Keratinocyte (primary cell): ENCODE data around the gene HPCAL4. TPM values are rescaled to one million over a fixed set of nuclear protein-coding genes. Genes with fewer than 3 reads are reported as not detected.
A peak's percentile ranks its signal among the peaks of the same experiment; 100 is the strongest.

ENCODE experiments used
- DNase-seq: peaks from one replicate; pipeline ENCODE4 v3.0.0-alpha.2; 2011; ENCODE audit warnings: low read depth, missing footprints, low spot score
- FAIRE-seq: peaks from 2 replicates; lab custom pipeline; 2011; peaks lifted over from hg19 to GRCh38; lab: Jason Lieb, UNC
- H2AFZ ChIP-seq: 2 replicates; pipeline ENCODE4 v1.6.0; 2012; ENCODE audit warnings: low read length, control low read depth, inconsistent platforms; ENCODE audit not compliant: control insufficient read depth
- H3K27ac ChIP-seq: 2 replicates; pipeline ENCODE4 v1.5.1; 2011; ENCODE audit warnings: low read length; ENCODE audit not compliant: control insufficient read depth, insufficient read depth
- H3K27me3 ChIP-seq: 3 replicates; pipeline ENCODE4 v1.6.0; 2011; ENCODE audit warnings: low read length; ENCODE audit not compliant: control insufficient read depth, insufficient read depth; ENCODE audit errors: extremely low read depth
- H3K36me3 ChIP-seq, 2 experiments: 2 replicates in 1 of 2; 3 replicates in 1 of 2; pipeline ENCODE4 v1.5.1; 2011; ENCODE audit warnings: low read length in 2 of 2, mild to moderate bottlenecking in 1 of 2; ENCODE audit not compliant: control insufficient read depth in 2 of 2, insufficient read depth in 2 of 2; ENCODE audit errors: extremely low read depth in 1 of 2
- H3K4me1 ChIP-seq: 3 replicates; pipeline ENCODE4 v1.5.1; 2011; ENCODE audit warnings: low read length; ENCODE audit not compliant: control insufficient read depth, insufficient read depth; ENCODE audit errors: extremely low read depth
- H3K4me2 ChIP-seq: 3 replicates; pipeline ENCODE4 v1.6.0; 2011; ENCODE audit warnings: low read depth, low read length; ENCODE audit not compliant: control insufficient read depth, insufficient read depth; ENCODE audit errors: extremely low read depth
- H3K4me3 ChIP-seq, 3 experiments: fragments of 200-600 bp in 1 of 3; sonication (generic) in 1 of 3; 2 replicates in 2 of 3; 3 replicates in 1 of 3; pipeline ENCODE4 v1.5.1; 2011 to 2016; ENCODE audit warnings: low read length in 3 of 3, mild to moderate bottlenecking in 3 of 3, control low read depth in 2 of 3, inconsistent platforms in 1 of 3, low read depth in 1 of 3, mixed read lengths in 1 of 3, mixed run types in 1 of 3, moderate library complexity in 1 of 3; ENCODE audit not compliant: control insufficient read depth in 2 of 3, insufficient read depth in 2 of 3; ENCODE audit errors: extremely low read depth in 1 of 3
- H3K79me2 ChIP-seq: 2 replicates; pipeline ENCODE4 v1.6.0; 2012; ENCODE audit warnings: low read length; ENCODE audit not compliant: control insufficient read depth, insufficient read depth
- H3K9ac ChIP-seq: 3 replicates; pipeline ENCODE4 v1.6.0; 2011; ENCODE audit warnings: low read length; ENCODE audit not compliant: control insufficient read depth, insufficient read depth; ENCODE audit errors: extremely low read depth
- H3K9me1 ChIP-seq: 3 replicates; pipeline ENCODE4 v1.6.0; 2011; ENCODE audit warnings: low read length; ENCODE audit not compliant: control insufficient read depth, insufficient read depth; ENCODE audit errors: extremely low read depth
- H3K9me3 ChIP-seq: 2 replicates; pipeline ENCODE4 v1.5.1; 2012; ENCODE audit warnings: low read depth, low read length; ENCODE audit not compliant: control insufficient read depth
- H4K20me1 ChIP-seq: 3 replicates; pipeline ENCODE4 v1.6.0; 2011; ENCODE audit warnings: low read length; ENCODE audit not compliant: control insufficient read depth, insufficient read depth; ENCODE audit errors: extremely low read depth
- CTCF ChIP-seq, 3 experiments: IDR thresholded peaks in 1 of 3; conservative IDR thresholded peaks in 1 of 3; optimal IDR thresholded peaks in 1 of 3; 2 replicates in 2 of 3; 3 replicates in 1 of 3; pipeline versions ENCODE3 to v1.5.1; 2011; ENCODE audit warnings: low read length in 3 of 3, mild to moderate bottlenecking in 3 of 3, moderate library complexity in 2 of 3, control low read depth in 1 of 3, inconsistent platforms in 1 of 3; ENCODE audit not compliant: insufficient read depth in 2 of 3; ENCODE audit errors: extremely low read depth in 1 of 3
- EZH2 ChIP-seq: IDR thresholded peaks from one replicate; pipeline ENCODE4 v1.6.1; 2012; ENCODE audit warnings: inconsistent platforms, mild to moderate bottlenecking, low read length, moderate library complexity
- dilution Hi-C: fragments of 300-500 bp; cut with MboI; formaldehyde crosslinking; loops from one replicate; pipeline ENCODE4 v1.7.0; 2020; ENCODE audit warnings: low sequenced_read_pairs; ENCODE audit not compliant: extremely low pct_ligation_motif_present
- polyA minus RNA-seq, 3 experiments: library from RNA; depleted of rRNA, polyadenylated mRNA; stranded (reverse); fragments of >200 nt; gene quantifications; 1 replicate in 1 of 3; 2 replicates in 1 of 3; 3 replicates in 1 of 3; pipeline ENCODE4 v1.2.3, GENCODE V29; 2011
- polyA plus RNA-seq, 5 experiments: library from polyadenylated mRNA; depleted of rRNA in 3 of 5; stranded (reverse) in 3 of 5; stranded (forward) in 1 of 5; unstranded in 1 of 5; fragments of >200 nt; gene quantifications; 1 replicate in 1 of 5; 2 replicates in 3 of 5; 3 replicates in 1 of 5; pipeline versions ENCODE4 v1.2.1 to v1.2.3, GENCODE V29; 2011 to 2012; ENCODE audit warnings: missing spikeins in 2 of 5, low read depth in 1 of 5, low replicate concordance in 1 of 5

The HPCAL4 gene
- polyA plus RNA-seq (not detected in 3 replicates), polyA minus RNA-seq (not detected in 3 replicates)
- not detected for polyA plus RNA-seq (2011; ENCODE audit: low read depth)
- not detected in 2 replicates for polyA plus RNA-seq (2011; cell fraction: cytosol; rRNA removed)
- not detected in 2 replicates for polyA plus RNA-seq (2011; cell fraction: nucleus; rRNA removed)
- not detected in 2 replicates for polyA plus RNA-seq (2012; ENCODE audit: low replicate concordance)
- polyA minus RNA-seq (2011; cell fraction: cytosol; rRNA and poly(A)+ RNA removed) = not detected
- polyA minus RNA-seq (2011; cell fraction: nucleus; rRNA and poly(A)+ RNA removed) = not detected in 2 replicates

- no peak within 1 kb of the TSS for H2AFZ ChIP-seq
- dilution Hi-C loops = no loop called here
These were observed at the start of gene HPCAL4 for GRCh38 chr1:39691383-39692151. Gene HPCAL4, minus strand, starts transcription at chr1:39691433. Its CDS starts 6,830 bp downstream, at chr1:39684603.

GRCh38 chr1:39738622-39739366 lies 47.6 kb upstream of the HPCAL4 start, which contains the start of gene PPIE:
Gene PPIE, plus strand, starts transcription at chr1:39738882. Its CDS starts 19 bp downstream, at chr1:39738901.
- Histone ChIP-seq H3K27me3 (peaks cover 3% of the 10 kb centered on the region), H3K36me3 (peaks cover 11% of the 10 kb centered on the region in 2 experiments), H3K79me2 (peaks cover 19% of the 10 kb centered on the region), H4K20me1 (no peaks in the 10 kb centered on the region), H2AFZ (peak within 1 kb of the TSS; percentile 99), H3K9me1 (no peaks in the 10 kb centered on the region), H3K4me2 (peak within 1 kb of the TSS; percentile 96), H3K27ac (peak within 1 kb of the TSS; percentile 87), H3K4me3 (peak within 1 kb of the TSS; percentile 69 to 84 (median 72)), H3K9me3 (no peaks in the 10 kb centered on the region), H3K4me1 (peaks cover 20% of the 10 kb centered on the region), H3K9ac (peak within 1 kb of the TSS; percentile 94)
- no peak for TF ChIP-seq CTCF (optimal IDR thresholded peaks at IDR 0.05 in 1 of 3, IDR thresholded peaks at IDR 0.05 in 1 of 3, conservative IDR thresholded peaks at IDR 0.05 in 1 of 3; ENCODE audit: extremely low read depth in 1 of 3, insufficient read depth in 2 of 3, low read length in 3 of 3)
- no peak for TF ChIP-seq EZH2
- FAIRE-seq (peak; percentile 75), DNase-seq (peak; percentile 46)
- dilution Hi-C loops = no loop called here

More at GRCh38 chr1:39691383-39692151, at the start of gene HPCAL4:
- H3K9me3 ChIP-seq = no peaks in the 10 kb centered on the region
- H3K27ac ChIP-seq = no peak within 1 kb of the TSS
- H3K9me1 ChIP-seq = no peaks in the 10 kb centered on the region
- H3K4me3 ChIP-seq = peak within 1 kb of the TSS in 2 of 3 experiments; percentile 9 to 61
- DNase-seq (peak; percentile 21), FAIRE-seq (peak; percentile 63)
- peak within 1 kb of the TSS; percentile 72 for H3K4me2 ChIP-seq
- no peaks in the 10 kb centered on the region for H4K20me1 ChIP-seq
- H3K27me3 ChIP-seq = peaks cover 70% of the 10 kb centered on the region
- no peaks in the 10 kb centered on the region for H3K36me3 ChIP-seq
- H3K9ac ChIP-seq = no peak within 1 kb of the TSS
- no peaks in the 10 kb centered on the region for H3K79me2 ChIP-seq
- peaks cover 8% of the 10 kb centered on the region for H3K4me1 ChIP-seq
- no peak for TF ChIP-seq CTCF (optimal IDR thresholded peaks at IDR 0.05 in 1 of 3, IDR thresholded peaks at IDR 0.05 in 1 of 3, conservative IDR thresholded peaks at IDR 0.05 in 1 of 3; ENCODE audit: extremely low read depth in 1 of 3, insufficient read depth in 2 of 3, low read length in 3 of 3)
- TF ChIP-seq EZH2 = no peak
